CD14-positive monocyte (primary cell): ENCODE results near the gene POU5F2. TPM values are rescaled to one million over a fixed set of nuclear protein-coding genes. Genes with fewer than 3 reads are reported as not detected.

Source experiments
- DNase-seq, 3 donors: peaks; one replicate each; pipeline ENCODE4 v3.0.0-alpha.2; 2011 to 2022
- H2AFZ ChIP-seq: 2 replicates; pipeline ENCODE4 v1.6.0; 2012; ENCODE audit warnings: mild to moderate bottlenecking, low read depth, low read length, inconsistent platforms; ENCODE audit not compliant: insufficient read depth, poor library complexity, severe bottlenecking
- H3K27ac ChIP-seq, 2 donors: 1 replicate in 1 of 2; 2 replicates in 1 of 2; pipeline ENCODE4 v1.5.1; 2012 to 2013; ENCODE audit warnings: low read length in 2 of 2, control low read depth in 1 of 2, inconsistent platforms in 1 of 2, low read depth in 1 of 2, mild to moderate bottlenecking in 1 of 2
- H3K27me3 ChIP-seq, 2 donors: one replicate each; pipeline versions ENCODE4 v1.6.0 to v1.6.1; 2011 to 2013; ENCODE audit warnings: low read length in 2 of 2; ENCODE audit not compliant: control insufficient read depth in 2 of 2, insufficient read depth in 2 of 2
- H3K36me3 ChIP-seq, 2 donors: replicated peaks in 1 of 2; 1 replicate in 1 of 2; 2 replicates in 1 of 2; pipeline versions ENCODE4 v1.5.1 to v1.6.1; 2012 to 2013; ENCODE audit warnings: low read length in 2 of 2, control low read depth in 1 of 2, inconsistent platforms in 1 of 2, mild to moderate bottlenecking in 1 of 2; ENCODE audit not compliant: insufficient read depth in 2 of 2, control insufficient read depth in 1 of 2
- H3K4me1 ChIP-seq, 2 donors: 1 replicate in 1 of 2; 2 replicates in 1 of 2; pipeline versions ENCODE4 v1.5.1 to v1.6.1; 2012 to 2013; ENCODE audit warnings: low read length in 2 of 2, control low read depth in 1 of 2, inconsistent platforms in 1 of 2, mild to moderate bottlenecking in 1 of 2, moderate library complexity in 1 of 2; ENCODE audit not compliant: insufficient read depth in 2 of 2, control insufficient read depth in 1 of 2
- H3K4me2 ChIP-seq: replicated peaks from 2 replicates; pipeline ENCODE3; 2012; ENCODE audit warnings: low read length, moderate library complexity, mild to moderate bottlenecking; ENCODE audit not compliant: poor library complexity, severe bottlenecking; ENCODE audit errors: extremely low read depth
- H3K4me3 ChIP-seq, 3 experiments: fragments of 200-600 bp in 1 of 3; sonication (generic) in 1 of 3; replicated peaks in 1 of 3; 1 replicate in 2 of 3; 2 replicates in 1 of 3; pipeline ENCODE4 v1.5.1; 2011 to 2013; ENCODE audit warnings: low read length in 3 of 3, mild to moderate bottlenecking in 3 of 3, control low read depth in 2 of 3, low read depth in 2 of 3, inconsistent platforms in 1 of 3, moderate library complexity in 1 of 3
- H3K79me2 ChIP-seq: 2 replicates; pipeline ENCODE4 v1.6.0; 2012; ENCODE audit warnings: mild to moderate bottlenecking, control low read depth, inconsistent platforms, low read length, moderate library complexity; ENCODE audit not compliant: insufficient read depth
- H3K9ac ChIP-seq: 2 replicates; pipeline ENCODE4 v1.6.0; 2017; ENCODE audit warnings: low read length, mild to moderate bottlenecking; ENCODE audit not compliant: insufficient read depth, poor library complexity, severe bottlenecking
- H3K9me3 ChIP-seq, 2 donors: replicated peaks in 1 of 2; 1 replicate in 1 of 2; 2 replicates in 1 of 2; pipeline versions ENCODE4 v1.5.1 to v1.6.1; 2012 to 2013; ENCODE audit warnings: low read length in 2 of 2, control low read depth in 1 of 2; ENCODE audit not compliant: control insufficient read depth in 1 of 2, insufficient read depth in 1 of 2
- H4K20me1 ChIP-seq: 2 replicates; pipeline ENCODE4 v1.6.0; 2012; ENCODE audit warnings: mild to moderate bottlenecking, low read length, control low read depth, moderate library complexity; ENCODE audit not compliant: insufficient read depth
- H3K27ac Mint-ChIP-seq, 7 donors: one replicate each; pipeline ENCODE4 v1.8.0; 2020; ENCODE audit warnings: mild to moderate bottlenecking in 7 of 7, mixed read lengths in 7 of 7, moderate library complexity in 6 of 7, inconsistent platforms in 2 of 7
- H3K27me3 Mint-ChIP-seq, 3 donors: one replicate each; pipeline ENCODE4 v1.8.0; 2021 to 2022; ENCODE audit warnings: low read depth in 3 of 3, mild to moderate bottlenecking in 3 of 3, mixed read lengths in 3 of 3, moderate library complexity in 3 of 3, inconsistent platforms in 1 of 3
- H3K36me3 Mint-ChIP-seq, 2 donors: one replicate each; pipeline ENCODE4 v1.8.0; 2020; ENCODE audit warnings: mixed read lengths in 2 of 2, inconsistent platforms in 1 of 2, mild to moderate bottlenecking in 1 of 2
- H3K4me1 Mint-ChIP-seq: one replicate; pipeline ENCODE4 v1.8.0; 2020; ENCODE audit warnings: mild to moderate bottlenecking, mixed read lengths
- H3K4me3 Mint-ChIP-seq, 2 donors: one replicate each; pipeline ENCODE4 v1.8.0; 2020; ENCODE audit warnings: mild to moderate bottlenecking in 2 of 2, mixed read lengths in 2 of 2, moderate library complexity in 1 of 2
- H3K9me3 Mint-ChIP-seq, 7 donors: one replicate each; pipeline ENCODE4 v1.8.0; 2020 to 2022; ENCODE audit warnings: mixed read lengths in 7 of 7, mild to moderate bottlenecking in 6 of 7, moderate library complexity in 6 of 7, inconsistent platforms in 2 of 7
- WGBS: methylation state at CpG from one replicate; pipeline ENCODE4 v1.1.5; 2013; ENCODE audit warnings: missing lambda C conversion rate; ENCODE audit not compliant: insufficient coverage; 5-methylcytosine and 5-hydroxymethylcytosine counted together
- intact Hi-C, 2 donors: fragments of 100-400 bp; cut with micrococcal nuclease; formaldehyde crosslinking; loops; one replicate each; pipeline versions ENCODE4 v1.15.0 to v1.15.1; 2023
- polyA plus RNA-seq, 3 donors: library from polyadenylated mRNA; depleted of rRNA in 1 of 3; unstranded in 2 of 3; stranded (reverse) in 1 of 3; fragments of 300-500 nt in 2 of 3; fragments of >200 nt in 1 of 3; fragmentation: Illumina TruSeq in 2 of 3; gene quantifications; 1 replicate in 2 of 3; 2 replicates in 1 of 3; pipeline ENCODE4 v1.2.3, GENCODE V29; 2012 to 2021
- TF ChIP-seq, protein P1 (sequence below): fragments of 200-600 bp; IDR thresholded peaks from one replicate; pipeline ENCODE4 v1.8.0; 2022; ENCODE audit warnings: antibody characterized with exemption, mild to moderate bottlenecking

POU5F2 gene
- polyA plus RNA-seq, 3 donors = 0.04 to 0.05 TPM; not detected in 1

- H3K9me3 Mint-ChIP-seq = peaks cover 0 to 9% (median 7%) of the 10 kb centered on the region in 7 donors
- peaks cover 3% of the 10 kb centered on the region for H3K4me1 Mint-ChIP-seq
Measured at GRCh38 chr5:93746406-93747056, 5.1 kb upstream of the POU5F2 start.

DNA sequence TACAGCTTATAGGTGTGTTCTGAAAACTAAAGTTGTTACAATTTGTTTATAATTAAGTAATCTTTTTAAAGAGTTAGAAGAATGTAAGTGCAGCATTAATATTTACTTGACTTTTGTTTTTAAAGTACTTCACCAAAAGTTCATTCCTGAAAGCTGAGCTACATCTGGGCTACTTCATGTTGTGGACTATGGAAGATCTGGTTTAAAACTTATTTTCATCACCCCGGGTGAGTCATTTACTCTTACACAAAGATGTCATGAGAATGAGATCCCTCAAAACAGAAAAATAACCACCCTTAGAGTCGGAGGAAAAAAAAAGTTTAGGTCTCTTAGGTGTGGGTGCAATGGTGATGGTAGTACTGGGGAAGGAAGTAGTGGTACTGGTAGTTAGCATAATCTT is 5.1 kb downstream of the POU5F2 start:
- no peaks in the 10 kb centered on the region for H3K79me2 ChIP-seq
- H2AFZ ChIP-seq = no peak overlapping the region
- H3K4me1 ChIP-seq = peaks cover 0 to 3% of the 10 kb centered on the region in 2 donors
- H3K4me1 Mint-ChIP-seq = peaks cover 12% of the 10 kb centered on the region
- TF ChIP-seq, protein P1, sequence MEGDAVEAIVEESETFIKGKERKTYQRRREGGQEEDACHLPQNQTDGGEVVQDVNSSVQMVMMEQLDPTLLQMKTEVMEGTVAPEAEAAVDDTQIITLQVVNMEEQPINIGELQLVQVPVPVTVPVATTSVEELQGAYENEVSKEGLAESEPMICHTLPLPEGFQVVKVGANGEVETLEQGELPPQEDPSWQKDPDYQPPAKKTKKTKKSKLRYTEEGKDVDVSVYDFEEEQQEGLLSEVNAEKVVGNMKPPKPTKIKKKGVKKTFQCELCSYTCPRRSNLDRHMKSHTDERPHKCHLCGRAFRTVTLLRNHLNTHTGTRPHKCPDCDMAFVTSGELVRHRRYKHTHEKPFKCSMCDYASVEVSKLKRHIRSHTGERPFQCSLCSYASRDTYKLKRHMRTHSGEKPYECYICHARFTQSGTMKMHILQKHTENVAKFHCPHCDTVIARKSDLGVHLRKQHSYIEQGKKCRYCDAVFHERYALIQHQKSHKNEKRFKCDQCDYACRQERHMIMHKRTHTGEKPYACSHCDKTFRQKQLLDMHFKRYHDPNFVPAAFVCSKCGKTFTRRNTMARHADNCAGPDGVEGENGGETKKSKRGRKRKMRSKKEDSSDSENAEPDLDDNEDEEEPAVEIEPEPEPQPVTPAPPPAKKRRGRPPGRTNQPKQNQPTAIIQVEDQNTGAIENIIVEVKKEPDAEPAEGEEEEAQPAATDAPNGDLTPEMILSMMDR = no peak
- peaks cover 13% of the 10 kb centered on the region in 2 donors for H3K36me3 Mint-ChIP-seq
- H3K27me3 Mint-ChIP-seq = no peaks in the 10 kb centered on the region
- no peaks in the 10 kb centered on the region for H3K27me3 ChIP-seq
- H3K4me3 ChIP-seq = no peak overlapping the region
- WGBS = no CpG with 5 or more reads among the region's 2 CpGs
- no peak overlapping the region for H3K27ac Mint-ChIP-seq
- no peaks in the 10 kb centered on the region for H4K20me1 ChIP-seq
- H3K4me3 Mint-ChIP-seq = no peak overlapping the region
- no peak overlapping the region for H3K27ac ChIP-seq
- H3K9ac ChIP-seq = no peak overlapping the region
- no peak for DNase-seq
- H3K9me3 Mint-ChIP-seq = peaks cover 1 to 14% (median 5%) of the 10 kb centered on the region in 7 donors
- peaks cover 0 to 4% of the 10 kb centered on the region in 2 donors for H3K9me3 ChIP-seq
- H3K4me2 ChIP-seq = no peak overlapping the region
- H3K36me3 ChIP-seq = no peaks in the 10 kb centered on the region
- intact Hi-C loops = no loop called here

More at GRCh38 chr5:93746406-93747056, 5.1 kb upstream of the POU5F2 start:
- intact Hi-C loops = no loop called here
- Histone ChIP-seq H3K9ac (no peak overlapping the region), H4K20me1 (no peaks in the 10 kb centered on the region), H3K4me1 (no peaks in the 10 kb centered on the region), H3K27me3 (no peaks in the 10 kb centered on the region), H3K27ac (no peak overlapping the region), H3K9me3 (peaks cover 0 to 3% of the 10 kb centered on the region in 2 donors), H3K4me2 (no peak overlapping the region), H3K36me3 (no peaks in the 10 kb centered on the region), H3K4me3 (no peak overlapping the region), H3K79me2 (no peaks in the 10 kb centered on the region), H2AFZ (no peak overlapping the region)
- no peak for DNase-seq
- Mint-ChIP-seq H3K27me3 (peaks cover 0 to 2% (median 0%) of the 10 kb centered on the region in 3 donors), H3K4me3 (no peak overlapping the region), H3K36me3 (peaks cover 8 to 14% of the 10 kb centered on the region in 2 donors), H3K27ac (no peak overlapping the region)
- TF ChIP-seq, protein P1 = no peak
